ENCODE measurements around the gene FGGY.
A peak's percentile ranks its signal among the peaks of the same experiment; 100 is the strongest.
"Not testable (repeated sequence)": the region's sequence is repeated elsewhere in the genome, so short reads cannot be mapped to it uniquely, and the experiment has no call there.

The FGGY gene

GRCh38 chr1:59350521-59350920 is 53.6 kb downstream of the FGGY start:
- DNase-seq (ENCODE audit: low spot score), result no peak

- DNase-seq (ENCODE audit: low spot score), result no peak
These were observed 55.2 kb downstream of the FGGY start for GRCh38 chr1:59352065-59352464.

GRCh38 chr1:59353453-59353852 is 56.6 kb downstream of the FGGY start:
- no peak for DNase-seq (ENCODE audit: low spot score)

GRCh38 chr1:59354239-59354638 is 57.3 kb downstream of the FGGY start:
- DNase-seq (ENCODE audit: low spot score), result not testable (repeated sequence)

GRCh38 chr1:59354709-59355337 is 57.9 kb downstream of the FGGY start:
- no peak for DNase-seq (ENCODE audit: low spot score)

GRCh38 chr1:59355361-59355760 is 58.5 kb downstream of the FGGY start:
- no peak for DNase-seq (ENCODE audit: low spot score)

- DNase-seq (ENCODE audit: low spot score), result no peak
These were observed 59.7 kb downstream of the FGGY start for GRCh38 chr1:59356627-59357026.

- DNase-seq (ENCODE audit: low spot score), result no peak
These were observed 60.9 kb downstream of the FGGY start for GRCh38 chr1:59357645-59358320.

GRCh38 chr1:59359325-59359724 is 62.4 kb downstream of the FGGY start:
- no peak for DNase-seq (ENCODE audit: low spot score)

- no peak for DNase-seq (ENCODE audit: low spot score)
These were observed 63.3 kb downstream of the FGGY start for GRCh38 chr1:59360170-59360569.

- DNase-seq (ENCODE audit: low spot score), result no peak
These were observed 63.8 kb downstream of the FGGY start for GRCh38 chr1:59360729-59361128.

- no peak for DNase-seq (ENCODE audit: low spot score)
These were observed 64.9 kb downstream of the FGGY start for GRCh38 chr1:59361766-59362165.

- DNase-seq (ENCODE audit: low spot score), result no peak
These were observed 67.1 kb downstream of the FGGY start for GRCh38 chr1:59364037-59364436.

GRCh38 chr1:59366346-59366745 is 69.5 kb downstream of the FGGY start:
- no peak for DNase-seq (ENCODE audit: low spot score)

GRCh38 chr1:59367301-59368007 is 70.6 kb downstream of the FGGY start:
- DNase-seq (ENCODE audit: low spot score), result no peak

GRCh38 chr1:59368008-59368670 is 71.2 kb downstream of the FGGY start:
- no peak for DNase-seq (ENCODE audit: low spot score)

- peak; percentile 40 for DNase-seq (ENCODE audit: low spot score)
These were observed 78.7 kb downstream of the FGGY start for GRCh38 chr1:59375321-59376220.

- no peak for DNase-seq (ENCODE audit: low spot score)
These were observed 80.5 kb downstream of the FGGY start for GRCh38 chr1:59377350-59377904.

- DNase-seq (ENCODE audit: low spot score), result no peak
These were observed 81.9 kb downstream of the FGGY start for GRCh38 chr1:59378621-59379370.

- DNase-seq (ENCODE audit: low spot score), result no peak
These were observed 82.5 kb downstream of the FGGY start for GRCh38 chr1:59379371-59379728.

- no peak for DNase-seq (ENCODE audit: low spot score)
These were observed 87.1 kb downstream of the FGGY start for GRCh38 chr1:59383963-59384362.
